ENCODE measurements around the gene CUX1.

CUX1 gene

DNA sequence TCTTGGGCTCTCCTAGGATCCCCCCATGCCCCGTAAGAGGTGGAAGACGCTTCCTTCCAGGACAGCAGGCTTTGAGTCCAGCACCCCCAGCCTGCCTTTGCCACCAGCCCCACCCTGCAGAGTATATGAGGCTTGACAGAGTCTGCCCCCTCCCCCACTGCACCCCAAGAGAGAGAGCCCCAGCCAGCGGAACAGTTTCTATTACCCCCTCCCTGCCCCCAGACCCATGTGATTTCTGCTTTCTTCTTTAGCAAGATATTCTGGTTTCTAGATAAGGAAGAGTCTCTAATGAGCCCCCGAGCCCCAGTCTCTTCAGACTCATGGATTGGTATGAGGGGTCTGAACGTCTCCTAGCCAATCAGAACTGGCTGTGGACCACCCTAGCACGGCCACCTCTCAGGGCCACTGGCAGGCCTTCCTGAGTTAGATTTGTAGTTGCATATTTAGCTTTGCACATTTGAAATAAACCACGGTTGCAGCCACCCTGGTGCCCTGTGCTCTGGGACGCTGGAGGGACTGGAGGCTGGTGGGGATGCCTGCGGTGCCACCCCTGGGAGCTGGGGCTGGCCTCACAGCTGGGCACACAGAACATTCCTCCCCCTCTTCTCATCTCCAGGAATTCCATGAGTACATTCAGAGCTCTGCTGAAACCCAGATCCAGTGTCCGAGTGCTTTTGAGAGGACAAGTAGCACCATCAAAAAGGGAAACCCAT lies 466.2 kb downstream of the CUX1 start:
- Histone ChIP-seq H4K20me1 (ENCODE audit: control insufficient read depth, insufficient read depth, low read depth, low read length) (no peaks in the 10 kb centered on the region), H3F3A (ENCODE audit: control insufficient read depth, insufficient read depth) (peaks cover 14% of the 10 kb centered on the region), H3K27me3 (ENCODE audit: control insufficient read depth, low read length) (peaks cover 6% of the 10 kb centered on the region; the same call in 1 of the 2 replicates), H3K4me2 (ENCODE audit: low read length) (peak overlapping the region; percentile 18), H3K9me3 (ENCODE audit: control insufficient read depth, insufficient read depth, low read length) (no peaks in the 10 kb centered on the region), H3K27ac (ENCODE audit: low read depth, low read length) (no peak overlapping the region), H3K79me2 (ENCODE audit: control insufficient read depth, low read length) (peaks cover 18% of the 10 kb centered on the region), H3K4me1 (ENCODE audit: control insufficient read depth, low read length) (peaks cover 60% of the 10 kb centered on the region), H3K4me3 (ENCODE audit: low read length) (no peak overlapping the region), H3K36me3 (ENCODE audit: control insufficient read depth, low read length) (peaks cover 10% of the 10 kb centered on the region), H3K9me2 (replicated peaks; ENCODE audit: control insufficient read depth, low read length) (no peaks in the 10 kb centered on the region)
- TF ChIP-seq EZH2phosphoT487 (IDR thresholded peaks at IDR 0.05; ENCODE audit: borderline replicate concordance, low read length): no peak
- no peak for TF ChIP-seq CTCF (IDR thresholded peaks at IDR 0.05; ENCODE audit: low read depth, low read length, poor library complexity, severe bottlenecking)

DNA sequence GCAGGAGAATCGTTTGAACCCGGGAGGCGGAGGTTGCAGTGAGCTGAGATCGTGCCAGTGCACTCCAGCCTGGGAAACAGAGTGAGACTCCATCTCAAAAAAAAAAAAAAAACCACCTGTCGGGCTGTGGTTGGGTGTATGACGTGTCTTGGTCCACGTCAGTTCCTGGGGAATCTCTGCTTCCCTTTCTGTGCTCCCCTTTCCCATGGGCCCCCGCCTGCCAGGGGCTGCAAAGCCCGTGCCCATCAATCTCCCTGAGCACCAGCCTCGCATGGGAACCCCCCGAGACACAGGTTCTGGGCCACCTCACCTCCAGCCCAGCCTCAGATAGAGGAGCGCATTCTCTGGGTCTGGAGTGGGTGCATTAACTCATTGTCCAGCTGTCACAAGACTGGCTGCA lies 467.0 kb downstream of the CUX1 start:
- Histone ChIP-seq H3K9me3 (ENCODE audit: control insufficient read depth, insufficient read depth, low read length) (no peaks in the 10 kb centered on the region), H3F3A (ENCODE audit: control insufficient read depth, insufficient read depth) (peaks cover 19% of the 10 kb centered on the region), H3K79me2 (ENCODE audit: control insufficient read depth, low read length) (peaks cover 25% of the 10 kb centered on the region), H4K20me1 (ENCODE audit: control insufficient read depth, insufficient read depth, low read depth, low read length) (peaks cover under 1% of the 10 kb centered on the region; the same call in 1 of the 2 replicates), H3K9me2 (replicated peaks; ENCODE audit: control insufficient read depth, low read length) (no peaks in the 10 kb centered on the region), H3K36me3 (ENCODE audit: control insufficient read depth, low read length) (peaks cover 10% of the 10 kb centered on the region), H3K4me2 (ENCODE audit: low read length) (peak overlapping the region; percentile 96), H3K27ac (ENCODE audit: low read depth, low read length) (no peak overlapping the region), H3K4me1 (ENCODE audit: control insufficient read depth, low read length) (peaks cover 60% of the 10 kb centered on the region), H3K27me3 (ENCODE audit: control insufficient read depth, low read length) (peaks cover 6% of the 10 kb centered on the region; the same call in 1 of the 2 replicates), H3K4me3 (ENCODE audit: low read length) (peak overlapping the region; percentile 81)
- no peak for TF ChIP-seq EZH2phosphoT487 (IDR thresholded peaks at IDR 0.05; ENCODE audit: borderline replicate concordance, low read length)
- no peak for TF ChIP-seq CTCF (IDR thresholded peaks at IDR 0.05; ENCODE audit: low read depth, low read length, poor library complexity, severe bottlenecking)

GRCh38 chr7:102284891-102285539 lies 467.6 kb downstream of the CUX1 start:
- Histone ChIP-seq H3K27ac (ENCODE audit: low read depth, low read length) (no peak overlapping the region), H3K4me3 (ENCODE audit: low read length) (peak overlapping the region; percentile 81), H3K36me3 (ENCODE audit: control insufficient read depth, low read length) (peaks cover 13% of the 10 kb centered on the region), H3K4me1 (ENCODE audit: control insufficient read depth, low read length) (peaks cover 60% of the 10 kb centered on the region), H3K9me3 (ENCODE audit: control insufficient read depth, insufficient read depth, low read length) (no peaks in the 10 kb centered on the region), H3K27me3 (ENCODE audit: control insufficient read depth, low read length) (peaks cover 6% of the 10 kb centered on the region; the same call in 1 of the 2 replicates), H3F3A (ENCODE audit: control insufficient read depth, insufficient read depth) (peaks cover 23% of the 10 kb centered on the region), H3K4me2 (ENCODE audit: low read length) (peak overlapping the region; percentile 96), H3K79me2 (ENCODE audit: control insufficient read depth, low read length) (peaks cover 30% of the 10 kb centered on the region), H3K9me2 (replicated peaks; ENCODE audit: control insufficient read depth, low read length) (no peaks in the 10 kb centered on the region), H4K20me1 (ENCODE audit: control insufficient read depth, insufficient read depth, low read depth, low read length) (peaks cover 3% of the 10 kb centered on the region; the same call in 1 of the 2 replicates)
- TF ChIP-seq CTCF (IDR thresholded peaks at IDR 0.05; ENCODE audit: low read depth, low read length, poor library complexity, severe bottlenecking): no peak
- 0 out of 2 replicates have a peak, but pooled peaks have one; percentile 25 for TF ChIP-seq EZH2phosphoT487 (IDR thresholded peaks at IDR 0.05; ENCODE audit: borderline replicate concordance, low read length)
